B cell (primary cell): ENCODE results near the gene CTDSPL.

Experiments used
- CTCF ChIP-seq: fragments of 200-600 bp; IDR thresholded peaks from one replicate; pipeline ENCODE4 v1.8.0; 2022; ENCODE audit warnings: antibody characterized with exemption, mild to moderate bottlenecking
- EZH2 ChIP-seq: IDR thresholded peaks from 2 replicates; pipeline ENCODE4 v1.6.1; 2012; ENCODE audit warnings: borderline replicate concordance, low read depth, mild to moderate bottlenecking, moderate library complexity, low read length; ENCODE audit not compliant: insufficient read depth, poor library complexity, severe bottlenecking

GRCh38 chr3:38011111-38011510, 149.4 kb downstream of the CTDSPL start:
- no peak for TF ChIP-seq CTCF
- no peak for TF ChIP-seq EZH2
